KMS-11 (cell line): ENCODE data around the gene LRRTM4.

Experiments used
- H2AFZ ChIP-seq: fragments of 200-600 bp; sonication (generic); 2 replicates; pipeline ENCODE4 v1.6.1; 2016; ENCODE audit warnings: antibody characterized with exemption, mixed run types, low read depth
- H3K27ac ChIP-seq: fragments of 200-600 bp; sonication (generic); 2 replicates; pipeline ENCODE4 v1.6.1; 2016; ENCODE audit warnings: mild to moderate bottlenecking, mixed run types
- H3K27me3 ChIP-seq: fragments of 200-600 bp; sonication (generic); 2 replicates; pipeline ENCODE4 v1.6.1; 2017; ENCODE audit warnings: mild to moderate bottlenecking, low read depth, mixed run types, moderate library complexity; ENCODE audit not compliant: insufficient read depth
- H3K36me3 ChIP-seq: fragments of 200-600 bp; sonication (generic); 2 replicates; pipeline ENCODE4 v1.6.1; 2017; ENCODE audit warnings: mild to moderate bottlenecking, mixed run types; ENCODE audit not compliant: insufficient read depth
- H3K4me1 ChIP-seq: fragments of 200-600 bp; sonication (generic); 2 replicates; pipeline ENCODE4 v1.6.1; 2016; ENCODE audit warnings: mild to moderate bottlenecking, low read depth, mixed run types; ENCODE audit not compliant: poor library complexity, severe bottlenecking
- H3K4me2 ChIP-seq: fragments of 200-600 bp; sonication (generic); 2 replicates; pipeline ENCODE4 v1.7.0; 2016; ENCODE audit warnings: mild to moderate bottlenecking, mixed run types
- H3K4me3 ChIP-seq: fragments of 200-600 bp; sonication (generic); IDR thresholded peaks from 2 replicates; pipeline ENCODE4 v1.6.1; 2017; ENCODE audit warnings: low read depth, low read length, mixed read lengths; ENCODE audit not compliant: insufficient read depth
- H3K79me2 ChIP-seq: fragments of 200-600 bp; sonication (generic); 2 replicates; pipeline ENCODE4 v1.6.1; 2016; ENCODE audit warnings: low read depth, mixed run types; ENCODE audit not compliant: insufficient read depth
- H3K9ac ChIP-seq: fragments of 200-600 bp; sonication (generic); 2 replicates; pipeline ENCODE4 v1.6.1; 2016; ENCODE audit warnings: mild to moderate bottlenecking, mixed run types
- H4K20me1 ChIP-seq: fragments of 200-600 bp; sonication (generic); 2 replicates; pipeline ENCODE4 v1.6.1; 2016; ENCODE audit warnings: mild to moderate bottlenecking, mixed run types; ENCODE audit not compliant: insufficient read depth
- TF ChIP-seq, protein P1 (sequence below): fragments of 200-600 bp; sonication (generic); conservative IDR thresholded peaks from 2 replicates; pipeline ENCODE4 v1.6.1; 2017; ENCODE audit warnings: low read depth, mild to moderate bottlenecking, antibody characterized with exemption, low read length, moderate library complexity, mixed read lengths

The LRRTM4 gene

DNA sequence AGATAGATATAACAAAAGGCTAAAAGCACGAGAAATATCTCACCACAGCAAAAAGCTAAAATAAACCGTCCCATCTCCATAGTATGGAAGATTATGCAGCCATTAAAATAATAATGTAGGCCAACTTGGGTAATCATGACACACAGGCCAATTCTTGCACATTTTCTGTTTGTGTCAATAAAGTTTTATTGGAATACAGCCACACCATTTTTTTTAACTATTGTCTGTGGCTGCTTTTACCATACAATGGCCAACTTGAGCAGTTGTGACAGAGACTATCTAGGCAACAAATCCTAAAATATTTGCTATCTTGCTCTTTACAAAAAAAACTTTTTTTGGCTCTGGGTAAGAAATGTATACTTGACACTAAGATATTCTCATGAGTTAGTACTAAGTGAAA lies 212.5 kb downstream of the LRRTM4 start:
- Histone ChIP-seq H3K36me3 (no peaks in the 10 kb centered on the region), H4K20me1 (no peaks in the 10 kb centered on the region), H3K27me3 (no peaks in the 10 kb centered on the region), H3K4me1 (no peaks in the 10 kb centered on the region), H2AFZ (no peak overlapping the region), H3K79me2 (no peaks in the 10 kb centered on the region), H3K4me3 (no peak overlapping the region), H3K4me2 (no peak overlapping the region), H3K27ac (no peak overlapping the region), H3K9ac (no peak overlapping the region)
- TF ChIP-seq, protein P1, sequence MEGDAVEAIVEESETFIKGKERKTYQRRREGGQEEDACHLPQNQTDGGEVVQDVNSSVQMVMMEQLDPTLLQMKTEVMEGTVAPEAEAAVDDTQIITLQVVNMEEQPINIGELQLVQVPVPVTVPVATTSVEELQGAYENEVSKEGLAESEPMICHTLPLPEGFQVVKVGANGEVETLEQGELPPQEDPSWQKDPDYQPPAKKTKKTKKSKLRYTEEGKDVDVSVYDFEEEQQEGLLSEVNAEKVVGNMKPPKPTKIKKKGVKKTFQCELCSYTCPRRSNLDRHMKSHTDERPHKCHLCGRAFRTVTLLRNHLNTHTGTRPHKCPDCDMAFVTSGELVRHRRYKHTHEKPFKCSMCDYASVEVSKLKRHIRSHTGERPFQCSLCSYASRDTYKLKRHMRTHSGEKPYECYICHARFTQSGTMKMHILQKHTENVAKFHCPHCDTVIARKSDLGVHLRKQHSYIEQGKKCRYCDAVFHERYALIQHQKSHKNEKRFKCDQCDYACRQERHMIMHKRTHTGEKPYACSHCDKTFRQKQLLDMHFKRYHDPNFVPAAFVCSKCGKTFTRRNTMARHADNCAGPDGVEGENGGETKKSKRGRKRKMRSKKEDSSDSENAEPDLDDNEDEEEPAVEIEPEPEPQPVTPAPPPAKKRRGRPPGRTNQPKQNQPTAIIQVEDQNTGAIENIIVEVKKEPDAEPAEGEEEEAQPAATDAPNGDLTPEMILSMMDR: no peak

DNA sequence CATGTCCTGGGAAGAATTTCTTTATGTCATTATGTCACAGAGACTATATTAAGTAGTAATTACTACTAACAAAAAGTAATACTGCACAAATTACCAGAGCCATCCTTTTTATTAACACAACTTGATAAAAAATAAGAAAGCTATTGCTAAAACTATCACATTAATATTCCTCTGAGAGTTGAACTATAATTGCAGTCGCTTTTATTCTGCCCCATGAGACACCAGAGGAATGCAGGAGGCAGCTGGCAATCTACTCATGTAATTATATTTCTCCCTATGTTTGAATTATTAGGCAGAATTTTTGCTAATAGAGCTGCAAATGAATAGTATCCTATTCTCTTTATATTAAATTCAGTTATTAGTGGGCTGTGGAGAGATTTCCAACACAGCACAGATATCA lies 220.7 kb downstream of the LRRTM4 start:
- no peaks in the 10 kb centered on the region for H3K4me1 ChIP-seq
- no peak overlapping the region for H3K27ac ChIP-seq
- no peaks in the 10 kb centered on the region for H3K79me2 ChIP-seq
- no peaks in the 10 kb centered on the region for H4K20me1 ChIP-seq
- no peak overlapping the region for H3K4me3 ChIP-seq
- no peak overlapping the region for H2AFZ ChIP-seq
- no peaks in the 10 kb centered on the region for H3K36me3 ChIP-seq
- no peak overlapping the region for H3K4me2 ChIP-seq
- no peaks in the 10 kb centered on the region for H3K27me3 ChIP-seq
- H3K9ac ChIP-seq: no peak overlapping the region
- TF ChIP-seq, protein P1: no peak

DNA sequence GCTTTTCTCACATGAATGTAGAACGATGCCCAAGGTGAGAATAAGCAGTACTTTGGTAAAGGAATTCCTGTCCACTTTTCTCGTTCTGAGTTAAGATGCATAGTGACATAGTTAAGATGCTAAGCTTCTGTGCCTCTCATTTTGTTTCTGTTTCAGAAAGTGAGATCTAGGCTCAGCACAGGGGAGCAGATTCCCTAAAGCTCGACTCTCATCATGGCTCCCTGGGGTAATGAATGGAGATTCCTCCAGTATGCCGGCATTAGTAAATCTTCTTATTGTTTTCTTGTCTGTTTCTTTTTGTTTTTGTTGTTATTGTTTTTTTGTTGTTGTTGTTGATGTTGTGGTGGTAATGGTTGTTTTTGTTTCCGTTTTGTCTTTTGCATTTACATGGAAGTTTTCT lies 225.4 kb downstream of the LRRTM4 start:
- TF ChIP-seq, protein P1: no peak
- H3K4me1 ChIP-seq: no peaks in the 10 kb centered on the region
- no peaks in the 10 kb centered on the region for H3K36me3 ChIP-seq
- no peak overlapping the region for H3K4me3 ChIP-seq
- no peaks in the 10 kb centered on the region for H3K27me3 ChIP-seq
- H3K9ac ChIP-seq: no peak overlapping the region
- H3K27ac ChIP-seq: no peak overlapping the region
- no peak overlapping the region for H2AFZ ChIP-seq
- no peaks in the 10 kb centered on the region for H3K79me2 ChIP-seq
- no peak overlapping the region for H3K4me2 ChIP-seq
- H4K20me1 ChIP-seq: no peaks in the 10 kb centered on the region

DNA sequence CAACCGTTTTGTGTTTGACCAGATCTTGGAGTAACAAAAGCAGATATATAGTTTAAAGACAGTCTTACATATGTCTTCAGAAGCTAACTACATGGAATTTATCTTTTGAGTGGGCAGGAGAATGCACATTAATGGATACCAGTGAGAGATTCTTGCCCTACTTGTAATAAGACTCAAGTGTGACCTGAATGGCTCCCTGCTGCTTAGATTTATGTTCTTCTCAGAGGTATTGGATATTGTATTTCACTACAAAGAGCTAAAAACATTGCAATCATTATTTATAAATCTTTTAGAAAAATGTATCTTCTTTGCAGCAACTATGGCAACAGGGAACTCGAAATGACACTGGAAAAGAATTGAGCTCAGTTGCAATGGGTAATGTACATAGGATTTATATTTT lies 227.7 kb downstream of the LRRTM4 start:
- Histone ChIP-seq H3K79me2 (no peaks in the 10 kb centered on the region), H3K27ac (no peak overlapping the region), H3K9ac (peak overlapping the region; percentile 2; the same call in 1 of the 2 replicates), H3K4me1 (no peaks in the 10 kb centered on the region), H3K4me2 (no peak overlapping the region), H3K27me3 (no peaks in the 10 kb centered on the region), H4K20me1 (no peaks in the 10 kb centered on the region), H2AFZ (no peak overlapping the region), H3K4me3 (no peak overlapping the region), H3K36me3 (no peaks in the 10 kb centered on the region)
- TF ChIP-seq, protein P1: no peak
